ENCODE measurements around the gene ZFHX3.
"Not testable (repeated sequence)": the region's sequence is repeated elsewhere in the genome, so short reads cannot be mapped to it uniquely, and the experiment has no call there.

The ZFHX3 gene

GRCh38 chr16:73019457-73020362 lies 28.2 kb downstream of the ZFHX3 start:
- peak in 1 of 2 donors; percentile 29 for DNase-seq

- DNase-seq, result no peak
These were observed 29.0 kb downstream of the ZFHX3 start for GRCh38 chr16:73018821-73019456.

- no peak for DNase-seq
These were observed 30.6 kb downstream of the ZFHX3 start for GRCh38 chr16:73017321-73017720.

GRCh38 chr16:73016488-73016830 lies 31.5 kb downstream of the ZFHX3 start:
- peak; percentile 20 to 31 for DNase-seq

GRCh38 chr16:73015612-73016487 lies 32.1 kb downstream of the ZFHX3 start:
- DNase-seq, result peak; percentile 43 to 66

GRCh38 chr16:73014768-73015167 lies 33.2 kb downstream of the ZFHX3 start:
- no peak for DNase-seq

- no peak for DNase-seq
These were observed 34.0 kb downstream of the ZFHX3 start for GRCh38 chr16:73013974-73014373.

GRCh38 chr16:73012341-73012740 lies 35.6 kb downstream of the ZFHX3 start:
- no peak for DNase-seq

GRCh38 chr16:73011926-73012325 lies 36.0 kb downstream of the ZFHX3 start:
- DNase-seq, result peak in 1 of 2 donors; percentile 16

GRCh38 chr16:73010150-73010676 lies 37.7 kb downstream of the ZFHX3 start:
- DNase-seq, result peak in 1 of 2 donors; percentile 62

GRCh38 chr16:73009710-73010109 lies 38.2 kb downstream of the ZFHX3 start:
- DNase-seq, result not testable (repeated sequence)

GRCh38 chr16:73006026-73006425 lies 41.9 kb downstream of the ZFHX3 start:
- DNase-seq, result peak; percentile 32 to 39

GRCh38 chr16:73002866-73003265 lies 45.1 kb downstream of the ZFHX3 start:
- DNase-seq, result no peak

- DNase-seq, result no peak
These were observed 46.9 kb downstream of the ZFHX3 start for GRCh38 chr16:73000907-73001521.

GRCh38 chr16:73000020-73000906 lies 47.7 kb downstream of the ZFHX3 start:
- DNase-seq, result no peak

GRCh38 chr16:72999541-73000019 lies 48.3 kb downstream of the ZFHX3 start:
- no peak for DNase-seq

GRCh38 chr16:72997141-72997542 lies 50.8 kb downstream of the ZFHX3 start:
- DNase-seq, result peak; percentile 85 to 90

- no peak for DNase-seq
These were observed 51.5 kb downstream of the ZFHX3 start for GRCh38 chr16:72996291-72997062.

GRCh38 chr16:72995882-72996270 lies 52.1 kb downstream of the ZFHX3 start:
- not testable (repeated sequence) for DNase-seq

- DNase-seq, result peak; percentile 68 to 69
These were observed 52.6 kb downstream of the ZFHX3 start for GRCh38 chr16:72995151-72995881.
